Activated naive CD4-positive, alpha-beta T cell treated with anti-CD3 and anti-CD28 coated beads, Interleukin-2, amount 10 ng/mL, durations not matched to agents 7 days and 5 days (primary cell): Measurements from ENCODE around the gene TMEM143.
"Not testable (repeated sequence)": the region's sequence is repeated elsewhere in the genome, so short reads cannot be mapped to it uniquely, and the experiment has no call there.

ENCODE experiments used
- CTCF ChIA-PET: fragments of 350-600 bp; sonication (Branson Sonifier 250); formaldehyde crosslinking; loops from one replicate; lab custom pipeline; 2021; ENCODE audit warnings: antibody characterized with exemption; lab: Charles Lee
- DNase-seq: peaks from one replicate; pipeline ENCODE4 v3.0.0-alpha.2; 2020
- H3K27ac Mint-ChIP-seq: one replicate; pipeline ENCODE4 v1.8.0; 2021; ENCODE audit warnings: mild to moderate bottlenecking, moderate library complexity, mixed read lengths
- H3K27me3 Mint-ChIP-seq: one replicate; pipeline ENCODE4 v1.8.0; 2021; ENCODE audit warnings: mild to moderate bottlenecking, mixed read lengths
- H3K36me3 Mint-ChIP-seq: one replicate; pipeline ENCODE4 v1.8.0; 2021; ENCODE audit warnings: mixed read lengths
- H3K4me1 Mint-ChIP-seq: one replicate; pipeline ENCODE4 v1.8.0; 2021; ENCODE audit warnings: mixed read lengths
- H3K4me3 Mint-ChIP-seq: one replicate; pipeline ENCODE4 v1.8.0; 2021; ENCODE audit warnings: mild to moderate bottlenecking, moderate library complexity, mixed read lengths
- H3K9me3 Mint-ChIP-seq: one replicate; pipeline ENCODE4 v1.8.0; 2021; ENCODE audit warnings: mixed read lengths

TMEM143 gene

DNA sequence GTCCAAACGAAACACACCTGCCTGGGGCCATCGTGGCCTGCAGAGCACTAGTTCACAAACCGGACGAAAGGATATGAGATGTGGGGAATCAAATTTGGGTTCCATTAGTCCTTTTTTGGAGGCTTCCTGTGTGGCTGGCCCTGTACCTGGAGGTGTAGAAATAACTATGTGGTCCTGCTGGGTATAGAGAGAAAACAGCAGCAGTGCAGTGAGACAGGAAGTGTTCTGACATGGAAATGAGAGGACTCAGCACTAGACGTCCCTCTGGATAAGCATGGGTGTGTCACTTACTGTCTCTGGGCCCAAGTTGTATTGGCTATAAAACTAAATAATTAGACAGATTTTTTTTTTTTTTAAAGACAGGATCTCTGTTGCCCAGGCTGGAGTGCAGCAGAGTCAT lies 15.3 kb upstream of the TMEM143 start:
- no peak for DNase-seq
- no peaks in the 10 kb centered on the region for H3K9me3 Mint-ChIP-seq
- peaks cover 2% of the 10 kb centered on the region for H3K4me1 Mint-ChIP-seq
- CTCF ChIA-PET: interaction anchor here (0.6 kb wide), 1 partner anchor 207 kb away, joined by 3 read pairs; no protein-coding TSS in a partner anchor
- H3K27ac Mint-ChIP-seq: no peak overlapping the region
- H3K36me3 Mint-ChIP-seq: peaks cover 18% of the 10 kb centered on the region
- H3K4me3 Mint-ChIP-seq: no peak overlapping the region
- no peaks in the 10 kb centered on the region for H3K27me3 Mint-ChIP-seq

DNA sequence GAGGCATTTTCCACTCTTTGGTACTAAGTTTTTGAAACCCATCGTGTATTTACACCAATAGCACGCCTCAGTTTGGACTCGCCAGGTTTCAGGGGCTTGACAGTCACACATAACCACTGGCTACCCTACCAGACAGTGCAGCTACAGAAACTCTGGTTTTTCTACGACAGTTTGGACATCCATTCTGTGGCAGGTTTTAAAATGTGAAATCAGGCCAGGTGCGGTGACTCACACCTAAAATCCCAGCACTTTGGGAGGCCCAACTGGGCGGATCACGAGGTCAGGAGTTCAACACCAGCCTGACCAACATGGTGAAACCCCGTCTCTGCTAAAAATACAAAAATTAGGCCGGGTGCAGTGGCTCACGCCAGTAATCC lies 14.4 kb upstream of the TMEM143 start:
- H3K27ac Mint-ChIP-seq: peak overlapping the region; percentile 69
- peaks cover 7% of the 10 kb centered on the region for H3K27me3 Mint-ChIP-seq
- no peak for DNase-seq
- H3K36me3 Mint-ChIP-seq: peaks cover 14% of the 10 kb centered on the region
- no peak overlapping the region for H3K4me3 Mint-ChIP-seq
- peaks cover 2% of the 10 kb centered on the region for H3K4me1 Mint-ChIP-seq
- H3K9me3 Mint-ChIP-seq: no peaks in the 10 kb centered on the region
- CTCF ChIA-PET: interaction anchor here (1.0 kb wide), 1 partner anchor 13 kb away, joined by 3 read pairs; the partner anchor contains the start of gene KDELR1

DNA sequence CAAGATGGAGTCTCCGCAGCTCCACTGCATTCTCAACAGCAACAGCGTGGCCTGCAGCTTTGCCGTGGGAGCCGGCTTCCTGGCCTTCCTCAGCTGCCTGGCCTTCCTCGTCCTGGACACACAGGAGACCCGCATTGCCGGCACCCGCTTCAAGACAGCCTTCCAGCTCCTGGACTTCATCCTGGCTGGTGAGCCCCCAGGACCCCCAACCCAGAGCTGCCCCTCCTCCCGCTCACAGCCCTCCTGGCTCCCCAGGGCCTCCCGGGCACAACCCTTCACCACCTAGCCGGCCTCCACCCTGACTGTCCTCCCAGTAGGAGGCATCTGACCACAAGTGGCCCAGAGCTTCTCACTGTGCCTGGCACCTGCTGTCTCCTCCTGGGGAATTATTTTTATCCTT lies 9.8 kb upstream of the TMEM143 start:
- Mint-ChIP-seq H3K4me1 (no peaks in the 10 kb centered on the region), H3K27ac (peak overlapping the region; percentile 42)

DNA sequence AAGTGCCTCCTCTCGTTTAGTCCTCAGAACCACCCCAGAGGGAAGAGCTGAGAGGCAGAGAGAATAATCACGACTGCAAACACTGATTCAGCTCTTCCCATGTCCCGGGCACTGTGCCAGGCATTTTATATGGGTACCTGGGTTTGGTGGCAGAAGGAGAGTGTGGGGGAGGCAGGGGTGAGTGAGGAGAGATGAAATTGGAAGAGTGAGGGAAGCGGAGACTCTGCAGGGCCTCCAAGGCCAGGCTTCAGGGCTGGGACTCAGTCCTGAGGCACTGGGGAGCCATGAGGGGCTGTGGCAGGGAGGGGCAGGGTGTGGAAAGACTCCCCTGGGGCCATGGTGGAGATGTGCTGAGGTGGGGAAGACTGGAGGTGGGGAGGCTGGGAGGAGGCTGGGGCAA lies 9.2 kb upstream of the TMEM143 start:
- Mint-ChIP-seq H3K27me3 (peaks cover 30% of the 10 kb centered on the region), H3K4me3 (no peak overlapping the region), H3K36me3 (no peaks in the 10 kb centered on the region), H3K9me3 (no peaks in the 10 kb centered on the region), H3K4me1 (no peaks in the 10 kb centered on the region), H3K27ac (no peak overlapping the region)
- CTCF ChIA-PET: no interaction called here
- DNase-seq: no peak

More for the DNA sequence above, 9.8 kb upstream of the TMEM143 start:
- CTCF ChIA-PET: no interaction called here
- Mint-ChIP-seq H3K36me3 (no peaks in the 10 kb centered on the region), H3K9me3 (no peaks in the 10 kb centered on the region), H3K27me3 (peaks cover 30% of the 10 kb centered on the region), H3K4me3 (no peak overlapping the region)
- DNase-seq: no peak

DNA sequence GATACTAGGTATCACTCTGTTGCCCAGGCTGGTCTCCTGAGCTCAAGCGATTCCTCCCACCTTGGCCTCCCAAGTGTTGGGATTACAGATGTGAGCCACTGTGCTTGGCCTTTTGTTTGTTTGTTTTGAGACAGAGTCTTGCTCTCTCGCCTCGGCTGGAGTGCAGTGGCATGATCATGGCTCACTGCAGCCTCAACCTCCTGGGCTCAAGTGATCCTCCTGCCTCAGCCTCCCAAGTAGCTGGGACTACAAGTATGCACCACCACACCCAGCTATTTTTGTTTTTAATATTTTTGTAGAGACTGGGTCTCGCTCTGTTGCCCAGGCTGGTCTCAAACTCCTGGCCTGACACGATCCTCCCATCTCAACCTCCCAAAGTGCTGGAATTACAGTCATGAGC lies 8.0 kb upstream of the TMEM143 start:
- H3K27ac Mint-ChIP-seq, DNase-seq: not testable (repeated sequence)

DNA sequence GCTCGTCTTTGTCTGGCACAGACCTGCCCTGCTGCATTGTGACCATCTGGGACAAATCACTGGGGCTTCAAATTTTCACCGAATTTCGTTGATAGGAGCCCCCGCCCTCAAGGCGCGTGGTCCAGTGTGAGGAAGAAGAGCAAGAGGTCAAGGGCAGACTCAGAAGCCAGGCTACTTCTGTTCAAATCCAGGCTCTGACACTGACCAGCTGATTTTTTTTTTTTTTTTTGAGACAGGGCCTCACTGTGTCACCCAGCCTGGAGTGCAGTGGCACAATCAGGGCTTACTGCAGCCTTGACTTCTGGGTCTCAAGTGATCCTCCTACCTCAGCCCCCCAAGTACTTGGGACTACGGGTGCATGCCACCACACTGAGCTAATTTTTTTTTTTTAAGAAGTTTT lies 7.6 kb upstream of the TMEM143 start:
- Mint-ChIP-seq H3K36me3 (no peaks in the 10 kb centered on the region), H3K4me1 (no peaks in the 10 kb centered on the region), H3K27me3 (peaks cover 30% of the 10 kb centered on the region), H3K27ac (no peak overlapping the region), H3K9me3 (no peaks in the 10 kb centered on the region), H3K4me3 (no peak overlapping the region)
- CTCF ChIA-PET: interaction anchor here (0.8 kb wide), 1 partner anchor 62 kb away, joined by 3 read pairs; no protein-coding TSS in a partner anchor
- DNase-seq: no peak

More for the DNA sequence above, 8.0 kb upstream of the TMEM143 start:
- not testable (repeated sequence) for H3K36me3 Mint-ChIP-seq, H3K9me3 Mint-ChIP-seq, H3K4me3 Mint-ChIP-seq, H3K4me1 Mint-ChIP-seq
- CTCF ChIA-PET: interaction anchor here (0.8 kb wide), 1 partner anchor 63 kb away, joined by 3 read pairs; no protein-coding TSS in a partner anchor
- peaks cover 30% of the 10 kb centered on the region for H3K27me3 Mint-ChIP-seq

DNA sequence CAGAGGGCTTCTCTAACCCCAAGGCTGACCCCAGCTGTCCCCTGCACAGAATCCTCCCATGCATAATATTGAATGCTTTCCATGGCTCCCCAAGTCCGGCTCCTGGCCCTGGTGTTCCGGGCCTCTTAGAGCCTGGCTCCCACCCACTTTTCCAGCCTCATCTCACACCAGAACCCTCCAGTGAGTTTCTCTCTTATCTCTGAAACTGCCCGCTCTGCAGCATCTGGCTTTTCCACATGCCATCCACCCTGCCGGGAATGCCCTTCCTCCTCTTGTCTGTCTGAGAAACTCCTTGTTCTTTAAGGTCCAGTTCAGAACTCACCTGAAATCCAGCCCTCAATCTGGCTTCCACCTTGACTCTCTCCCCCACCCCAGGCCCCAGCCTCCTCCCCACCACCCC lies 7.2 kb upstream of the TMEM143 start:
- Mint-ChIP-seq H3K4me3 (no peak overlapping the region), H3K4me1 (no peaks in the 10 kb centered on the region), H3K27me3 (peaks cover 30% of the 10 kb centered on the region), H3K9me3 (no peaks in the 10 kb centered on the region), H3K27ac (no peak overlapping the region), H3K36me3 (no peaks in the 10 kb centered on the region)
- CTCF ChIA-PET: no interaction called here
- DNase-seq: no peak

DNA sequence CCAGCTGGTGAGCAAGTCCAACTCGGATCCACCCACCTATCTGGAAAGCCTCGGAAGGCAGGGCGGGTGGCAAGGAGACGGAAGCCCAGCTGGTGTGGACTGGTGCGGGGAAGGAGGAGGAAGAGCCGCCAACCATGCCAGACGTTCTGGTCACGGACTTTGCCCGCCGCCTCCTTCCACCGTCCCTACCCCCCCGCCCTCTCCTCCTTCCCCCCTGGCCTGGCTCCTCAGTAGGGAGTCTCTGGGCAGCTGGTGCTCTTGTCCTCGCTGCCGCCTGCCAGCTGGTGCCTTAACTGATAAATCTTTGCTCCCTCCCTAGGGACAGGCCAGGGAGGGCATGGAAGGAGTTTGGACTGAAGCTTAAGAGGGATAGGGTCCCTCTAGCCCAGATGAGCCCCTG lies 5.2 kb upstream of the TMEM143 start:
- H3K36me3 Mint-ChIP-seq: no peaks in the 10 kb centered on the region
- H3K27me3 Mint-ChIP-seq: peaks cover 30% of the 10 kb centered on the region
- DNase-seq: no peak
- no peaks in the 10 kb centered on the region for H3K9me3 Mint-ChIP-seq
- CTCF ChIA-PET: no interaction called here
- H3K27ac Mint-ChIP-seq: no peak overlapping the region
- no peak overlapping the region for H3K4me3 Mint-ChIP-seq
- H3K4me1 Mint-ChIP-seq: peaks cover 8% of the 10 kb centered on the region

DNA sequence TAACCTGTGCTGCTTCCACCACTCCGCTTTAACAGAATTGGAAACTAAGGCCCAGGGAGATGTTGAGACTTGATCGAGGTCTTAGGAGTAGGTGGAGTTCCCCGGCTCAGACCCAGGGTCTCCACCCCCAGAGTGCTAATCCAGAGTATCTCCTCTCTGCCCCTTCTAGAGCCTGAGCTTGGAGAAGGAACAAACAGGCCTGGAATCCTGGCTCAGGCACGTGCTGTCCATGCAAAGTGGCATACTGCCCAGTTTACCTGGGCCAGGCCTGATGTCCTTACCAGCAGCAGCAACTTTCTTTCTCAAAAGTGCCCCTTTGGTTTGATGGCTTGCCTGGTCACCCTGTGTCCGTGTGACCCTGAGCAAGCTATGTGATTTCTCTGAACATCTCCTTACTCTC lies 4.1 kb upstream of the TMEM143 start:
- DNase-seq: no peak
- CTCF ChIA-PET: no interaction called here
- H3K36me3 Mint-ChIP-seq: no peaks in the 10 kb centered on the region
- peaks cover 11% of the 10 kb centered on the region for H3K4me1 Mint-ChIP-seq
- no peaks in the 10 kb centered on the region for H3K9me3 Mint-ChIP-seq
- no peak overlapping the region for H3K27ac Mint-ChIP-seq
- no peak overlapping the region for H3K4me3 Mint-ChIP-seq
- H3K27me3 Mint-ChIP-seq: peaks cover 19% of the 10 kb centered on the region

DNA sequence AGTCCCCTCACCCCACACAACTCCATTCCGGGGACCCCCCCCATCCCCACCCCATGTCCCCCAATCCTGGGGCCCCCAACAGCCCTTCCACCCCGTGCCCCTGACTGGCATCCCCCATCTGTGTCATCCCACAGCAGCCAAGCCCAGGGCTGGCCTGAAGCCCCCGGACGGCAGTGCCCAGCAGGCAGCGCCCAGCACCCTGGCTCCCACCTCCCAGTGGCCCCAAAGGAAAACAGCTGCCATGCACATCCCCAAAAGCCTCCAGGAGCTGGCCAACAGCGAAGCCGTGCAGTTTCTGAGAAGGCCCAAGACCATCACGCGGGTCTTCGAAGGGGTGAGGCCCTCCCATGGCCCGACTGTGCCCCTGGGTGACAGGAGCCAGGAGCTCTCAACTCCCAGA lies 1.9 kb upstream of the TMEM143 start:
- Mint-ChIP-seq H3K4me1 (peaks cover 17% of the 10 kb centered on the region), H3K4me3 (no peak overlapping the region), H3K36me3 (peaks cover 2% of the 10 kb centered on the region), H3K27ac (peak overlapping the region; percentile 49), H3K9me3 (no peaks in the 10 kb centered on the region), H3K27me3 (peaks cover 10% of the 10 kb centered on the region)
- CTCF ChIA-PET: interaction anchor here (4.4 kb wide), 1 partner anchor 25 kb away, joined by 26 read pairs; the partner anchor contains the start of gene KDELR1
- no peak for DNase-seq

DNA sequence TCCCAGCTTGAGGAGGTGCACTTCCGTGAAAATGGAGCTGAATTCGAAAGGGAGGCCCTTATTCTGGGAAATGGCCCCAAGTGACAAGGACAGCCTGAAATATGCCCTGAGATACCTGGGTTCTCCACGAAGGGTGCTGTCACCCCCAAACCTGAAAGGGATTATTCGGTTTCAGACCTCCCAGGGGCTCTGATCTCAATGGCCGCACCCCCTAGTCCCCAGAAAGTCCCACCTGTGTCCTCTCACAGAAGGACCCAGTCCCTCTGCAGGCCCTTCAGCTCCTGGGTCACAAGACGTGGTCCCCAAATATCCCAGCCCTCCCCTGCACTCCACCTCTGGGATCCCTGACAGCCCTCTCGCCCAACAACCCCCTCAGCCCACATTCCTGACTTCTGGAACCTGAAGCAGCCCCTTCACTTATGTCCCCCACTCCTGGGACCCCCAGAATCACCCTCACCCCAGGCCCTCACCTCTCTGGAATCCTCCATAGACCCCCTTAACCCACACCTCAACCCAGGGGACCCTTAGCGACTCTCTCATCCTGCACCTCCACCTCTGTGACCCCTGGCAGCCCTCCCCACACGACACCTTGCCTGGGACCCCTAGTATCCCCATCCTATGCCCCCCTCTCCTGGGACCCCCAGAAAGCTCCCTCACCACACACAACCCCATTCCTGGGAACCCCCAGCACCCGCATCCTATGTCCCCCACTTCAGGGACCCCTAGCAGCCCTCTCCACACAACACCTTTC lies 1.0 kb upstream of the TMEM143 start:
- CTCF ChIA-PET: interaction anchor here (1.3 to 4.4 kb wide), 2 partner anchors 26 to 46 kb away, joined by 4 to 26 read pairs; partner anchors contain the start of gene KDELR1
- Mint-ChIP-seq H3K27me3 (peaks cover 7% of the 10 kb centered on the region), H3K4me3 (peak overlapping the region; percentile 52), H3K27ac (peak overlapping the region; percentile 95), H3K36me3 (peaks cover 2% of the 10 kb centered on the region), H3K4me1 (peaks cover 17% of the 10 kb centered on the region), H3K9me3 (no peaks in the 10 kb centered on the region)
- no peak for DNase-seq

DNA sequence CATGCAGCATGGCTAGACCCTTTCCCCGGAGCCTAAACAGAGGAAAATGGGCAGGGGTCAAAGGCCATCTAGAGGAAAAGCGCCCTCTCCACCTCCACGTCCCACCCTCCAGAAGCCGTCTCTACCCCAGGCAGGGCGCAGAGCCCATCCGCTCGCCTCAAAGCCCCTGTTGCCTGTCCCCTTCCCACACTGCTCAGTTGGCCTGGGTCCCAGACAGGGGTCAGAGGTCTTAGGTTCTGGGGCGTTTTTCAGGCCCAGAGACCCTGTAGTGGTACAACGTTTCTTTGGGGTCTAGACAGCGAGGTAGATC lies 285 bp downstream of the TMEM143 start:
- DNase-seq: no peak
- no peaks in the 10 kb centered on the region for H3K27me3 Mint-ChIP-seq

DNA sequence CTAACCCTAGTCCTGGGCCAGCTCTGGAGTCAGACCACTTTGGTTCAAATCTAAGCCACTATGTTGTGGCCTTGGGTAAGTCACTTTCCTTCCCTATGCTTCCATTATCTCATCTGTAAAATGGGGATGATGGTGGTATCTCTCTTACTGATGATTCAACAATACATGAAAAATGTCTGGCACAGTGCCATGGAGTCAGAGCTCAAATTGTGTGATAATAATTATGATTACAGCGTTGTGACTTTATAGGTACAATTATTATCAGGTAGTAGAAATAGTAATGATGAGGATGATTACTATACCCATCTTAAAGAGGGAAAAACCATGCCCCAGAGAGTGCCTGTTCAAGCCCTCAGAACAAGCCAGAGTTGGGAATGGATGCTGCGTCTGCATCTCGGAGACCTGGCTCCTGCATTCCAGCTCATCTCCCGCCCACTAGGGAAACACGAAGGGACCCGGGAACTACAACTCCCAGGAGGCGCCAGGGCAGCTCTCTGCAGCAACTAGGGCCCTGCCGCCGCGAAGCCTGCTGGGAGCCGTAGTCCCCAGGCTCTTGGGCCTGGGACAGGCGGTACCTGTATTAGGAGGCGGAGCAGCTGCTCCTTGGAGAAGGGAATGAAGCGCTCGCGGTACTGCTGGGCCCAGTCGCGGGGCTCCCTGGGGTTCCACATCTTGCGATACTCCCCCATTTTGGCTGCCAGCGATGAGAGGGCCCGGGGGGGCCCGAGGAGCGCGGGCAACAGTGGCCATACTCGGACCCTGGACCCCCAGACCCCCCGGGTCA lies 832 bp downstream of the TMEM143 start:
- Mint-ChIP-seq H3K9me3 (no peaks in the 10 kb centered on the region), H3K27ac (peak overlapping the region; percentile 95), H3K36me3 (peaks cover 11% of the 10 kb centered on the region), H3K4me3 (peak overlapping the region; percentile 83), H3K4me1 (peaks cover 17% of the 10 kb centered on the region), H3K27me3 (no peaks in the 10 kb centered on the region)
- CTCF ChIA-PET: interaction anchor here (1.3 to 4.4 kb wide), 2 partner anchors 17 to 28 kb away, joined by 4 to 26 read pairs; partner anchors contain the start of gene KDELR1
- DNase-seq: peak; percentile 95

More for the DNA sequence above, 285 bp downstream of the TMEM143 start:
- CTCF ChIA-PET: interaction anchor here (1.3 to 4.4 kb wide), 2 partner anchors 28 to 45 kb away, joined by 4 to 26 read pairs; partner anchors contain the start of gene KDELR1
- Mint-ChIP-seq H3K4me3 (peak overlapping the region; percentile 83), H3K36me3 (peaks cover 10% of the 10 kb centered on the region), H3K27ac (peak overlapping the region; percentile 95), H3K4me1 (peaks cover 17% of the 10 kb centered on the region), H3K9me3 (no peaks in the 10 kb centered on the region)

DNA sequence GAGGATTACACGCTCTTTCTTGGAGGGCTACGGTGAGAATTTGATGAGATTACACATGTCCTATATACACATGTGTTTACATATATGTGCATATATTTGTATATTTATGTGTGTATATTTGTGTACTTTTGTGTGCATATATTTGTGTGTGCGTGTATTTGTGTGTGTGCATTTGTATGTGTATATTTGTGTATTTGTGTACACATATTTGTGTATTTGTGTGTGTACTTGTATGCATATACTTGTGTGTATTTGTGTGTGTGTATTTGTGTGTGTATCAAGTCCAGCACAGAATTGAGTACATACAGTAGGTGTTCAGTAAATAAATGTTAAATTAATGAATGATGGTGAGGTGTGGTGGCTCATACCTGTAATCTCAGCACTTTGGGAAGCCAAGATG lies 1.8 kb downstream of the TMEM143 start:
- Mint-ChIP-seq H3K9me3 (no peaks in the 10 kb centered on the region), H3K27ac (no peak overlapping the region), H3K4me3 (no peak overlapping the region), H3K36me3 (peaks cover 11% of the 10 kb centered on the region), H3K27me3 (no peaks in the 10 kb centered on the region), H3K4me1 (peaks cover 17% of the 10 kb centered on the region)
- DNase-seq: no peak
- CTCF ChIA-PET: interaction anchor here (1.3 kb wide), 1 partner anchor 16 kb away, joined by 4 read pairs; no protein-coding TSS in a partner anchor
